Measurements from ENCODE around the gene ADCY6.

The ADCY6 gene

GRCh38 chr12:48768147-48768546 lies 20.7 kb downstream of the ADCY6 start:
- peaks cover 64% of the 10 kb centered on the region for H3K36me3 ChIP-seq (ENCODE audit: insufficient read depth, insufficient read length, low read length)
- DNase-seq (ENCODE audit: low read depth, low spot score): peak; percentile 83
- peak overlapping the region; percentile 29 for H3K9ac ChIP-seq (ENCODE audit: insufficient read length, low read depth)
- H3K4me1 ChIP-seq (ENCODE audit: insufficient read depth, insufficient read length): peaks cover 19% of the 10 kb centered on the region
- no peaks in the 10 kb centered on the region for H3K9me3 ChIP-seq (ENCODE audit: insufficient read depth, low read length)
- peak; percentile 69 for TF ChIP-seq YY1 (IDR thresholded peaks at IDR 0.05; ENCODE audit: insufficient read depth, insufficient read length)
- no peak for TF ChIP-seq SUZ12 (IDR thresholded peaks at IDR 0.05; ENCODE audit: extremely low read depth, insufficient read depth, insufficient read length)
- no peak for TF ChIP-seq ZNF274 (IDR thresholded peaks at IDR 0.05; ENCODE audit: low read depth, low read length)
- no peak overlapping the region for H3K4me3 ChIP-seq (ENCODE audit: insufficient read length, low read depth)
- H3K27me3 ChIP-seq (ENCODE audit: insufficient read depth, insufficient read length): no peaks in the 10 kb centered on the region

DNA sequence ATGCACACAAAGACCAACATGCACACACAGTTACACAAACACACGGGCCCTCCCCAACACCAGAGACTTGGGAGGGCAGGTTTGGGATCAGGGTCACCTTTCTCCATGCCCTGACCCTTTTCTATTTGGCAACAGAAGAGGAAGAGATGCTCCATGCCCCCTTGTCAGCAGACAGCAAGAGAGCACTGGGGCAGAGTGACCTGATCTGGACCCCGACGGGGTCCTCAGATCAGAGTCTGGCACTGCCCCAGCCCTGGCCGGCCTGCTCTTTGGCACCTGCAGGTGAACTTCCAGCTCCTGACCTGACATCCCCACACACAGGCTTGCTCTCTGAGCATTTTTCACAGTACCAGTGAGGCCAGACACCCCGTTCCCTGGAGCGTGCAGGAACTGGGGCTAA lies 21.4 kb downstream of the ADCY6 start:
- TF ChIP-seq ZNF274 (IDR thresholded peaks at IDR 0.05; ENCODE audit: low read depth, low read length): no peak
- no peak for TF ChIP-seq YY1 (IDR thresholded peaks at IDR 0.05; ENCODE audit: insufficient read depth, insufficient read length)
- no peak for TF ChIP-seq SUZ12 (IDR thresholded peaks at IDR 0.05; ENCODE audit: extremely low read depth, insufficient read depth, insufficient read length)
- H3K4me1 ChIP-seq (ENCODE audit: insufficient read depth, insufficient read length): peaks cover 19% of the 10 kb centered on the region
- peaks cover 58% of the 10 kb centered on the region for H3K36me3 ChIP-seq (ENCODE audit: insufficient read depth, insufficient read length, low read length)
- H3K4me3 ChIP-seq (ENCODE audit: insufficient read length, low read depth): no peak overlapping the region
- no peak overlapping the region for H3K9ac ChIP-seq (ENCODE audit: insufficient read length, low read depth)
- no peaks in the 10 kb centered on the region for H3K9me3 ChIP-seq (ENCODE audit: insufficient read depth, low read length)
- DNase-seq (ENCODE audit: low read depth, low spot score): no peak
- H3K27me3 ChIP-seq (ENCODE audit: insufficient read depth, insufficient read length): no peaks in the 10 kb centered on the region

GRCh38 chr12:48767047-48767446 lies 21.8 kb downstream of the ADCY6 start:
- Histone ChIP-seq H3K9me3 (ENCODE audit: insufficient read depth, low read length) (no peaks in the 10 kb centered on the region), H3K4me3 (ENCODE audit: insufficient read length, low read depth) (no peak overlapping the region), H3K27me3 (ENCODE audit: insufficient read depth, insufficient read length) (no peaks in the 10 kb centered on the region), H3K9ac (ENCODE audit: insufficient read length, low read depth) (no peak overlapping the region), H3K36me3 (ENCODE audit: insufficient read depth, insufficient read length, low read length) (peaks cover 53% of the 10 kb centered on the region), H3K4me1 (ENCODE audit: insufficient read depth, insufficient read length) (peaks cover 19% of the 10 kb centered on the region)
- DNase-seq (ENCODE audit: low read depth, low spot score): no peak
- TF ChIP-seq YY1 (IDR thresholded peaks at IDR 0.05; ENCODE audit: insufficient read depth, insufficient read length) (no peak), SUZ12 (IDR thresholded peaks at IDR 0.05; ENCODE audit: extremely low read depth, insufficient read depth, insufficient read length) (no peak), ZNF274 (IDR thresholded peaks at IDR 0.05; ENCODE audit: low read depth, low read length) (no peak)

DNA sequence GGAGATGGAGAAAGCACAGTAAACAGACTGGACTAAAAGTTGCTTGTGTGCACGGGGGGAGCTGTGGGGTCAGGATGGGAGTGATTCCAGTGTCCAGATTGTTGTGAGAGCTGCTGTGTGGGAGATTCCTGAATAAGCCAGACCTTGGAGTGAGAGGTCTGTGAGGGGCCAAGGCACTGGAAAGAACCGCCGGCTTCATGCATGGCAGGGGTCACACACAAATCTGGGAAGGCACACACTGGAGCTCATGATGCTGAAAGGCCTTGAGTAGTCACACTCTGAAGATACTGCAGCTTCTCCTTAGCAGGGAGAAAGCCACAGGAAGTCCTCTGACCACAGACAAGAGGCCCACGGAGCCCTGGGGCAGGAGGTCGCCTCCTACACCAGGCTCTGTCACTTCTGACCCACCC lies 23.1 kb downstream of the ADCY6 start:
- TF ChIP-seq YY1 (IDR thresholded peaks at IDR 0.05; ENCODE audit: insufficient read depth, insufficient read length): no peak
- TF ChIP-seq SUZ12 (IDR thresholded peaks at IDR 0.05; ENCODE audit: extremely low read depth, insufficient read depth, insufficient read length): no peak
- TF ChIP-seq ZNF274 (IDR thresholded peaks at IDR 0.05; ENCODE audit: low read depth, low read length): no peak
- H3K9ac ChIP-seq (ENCODE audit: insufficient read length, low read depth): no peak overlapping the region
- no peaks in the 10 kb centered on the region for H3K27me3 ChIP-seq (ENCODE audit: insufficient read depth, insufficient read length)
- H3K36me3 ChIP-seq (ENCODE audit: insufficient read depth, insufficient read length, low read length): peaks cover 40% of the 10 kb centered on the region
- DNase-seq (ENCODE audit: low read depth, low spot score): no peak
- H3K4me1 ChIP-seq (ENCODE audit: insufficient read depth, insufficient read length): peaks cover 19% of the 10 kb centered on the region
- H3K9me3 ChIP-seq (ENCODE audit: insufficient read depth, low read length): no peaks in the 10 kb centered on the region
- no peak overlapping the region for H3K4me3 ChIP-seq (ENCODE audit: insufficient read length, low read depth)

DNA sequence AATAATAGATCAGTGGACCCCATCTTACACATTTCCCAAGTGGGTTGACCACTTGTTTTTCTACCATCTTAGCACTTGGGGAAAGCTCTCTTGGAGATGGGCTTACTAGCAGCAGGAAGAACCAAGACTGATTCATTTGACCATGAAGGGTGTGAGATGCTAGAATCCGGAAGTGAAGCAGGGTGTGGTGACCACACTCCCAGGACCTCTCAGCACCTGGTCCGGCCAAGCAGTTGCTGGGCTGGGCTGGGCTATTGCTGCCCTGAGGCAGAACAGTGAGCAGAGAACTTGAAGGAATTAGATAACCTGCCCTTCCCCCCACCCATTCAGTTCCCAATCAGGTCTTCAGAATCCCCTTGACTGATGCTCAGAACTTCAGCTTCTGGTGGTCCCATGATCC lies 24.4 kb downstream of the ADCY6 start:
- no peaks in the 10 kb centered on the region for H3K27me3 ChIP-seq (ENCODE audit: insufficient read depth, insufficient read length)
- no peak overlapping the region for H3K9ac ChIP-seq (ENCODE audit: insufficient read length, low read depth)
- TF ChIP-seq ZNF274 (IDR thresholded peaks at IDR 0.05; ENCODE audit: low read depth, low read length): no peak
- TF ChIP-seq SUZ12 (IDR thresholded peaks at IDR 0.05; ENCODE audit: extremely low read depth, insufficient read depth, insufficient read length): no peak
- no peak for TF ChIP-seq YY1 (IDR thresholded peaks at IDR 0.05; ENCODE audit: insufficient read depth, insufficient read length)
- peaks cover 19% of the 10 kb centered on the region for H3K4me1 ChIP-seq (ENCODE audit: insufficient read depth, insufficient read length)
- H3K9me3 ChIP-seq (ENCODE audit: insufficient read depth, low read length): no peaks in the 10 kb centered on the region
- no peak overlapping the region for H3K4me3 ChIP-seq (ENCODE audit: insufficient read length, low read depth)
- peaks cover 36% of the 10 kb centered on the region for H3K36me3 ChIP-seq (ENCODE audit: insufficient read depth, insufficient read length, low read length)
- DNase-seq (ENCODE audit: low read depth, low spot score): no peak

DNA sequence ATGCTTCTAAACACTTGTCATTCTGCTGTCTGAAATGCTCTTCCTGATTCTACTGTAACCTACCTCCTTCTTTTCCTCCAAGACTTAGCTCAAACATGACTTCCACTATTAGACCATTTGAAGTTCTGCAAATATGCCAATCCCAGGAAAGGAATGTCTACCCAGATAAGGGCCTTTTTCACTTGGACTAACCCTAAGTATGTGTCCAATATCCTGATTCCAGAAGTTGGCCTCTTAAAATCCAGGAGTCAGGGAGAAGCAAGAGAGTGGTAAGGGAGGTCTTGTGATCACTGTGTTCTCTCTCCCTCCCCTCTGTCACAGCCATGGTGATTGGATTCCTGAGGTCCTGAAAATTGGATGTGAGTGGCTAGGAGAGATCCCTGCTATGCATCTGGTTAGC lies 30.2 kb downstream of the ADCY6 start:
- Histone ChIP-seq H3K36me3 (ENCODE audit: insufficient read depth, insufficient read length, low read length) (no peaks in the 10 kb centered on the region), H3K9me3 (ENCODE audit: insufficient read depth, low read length) (no peaks in the 10 kb centered on the region), H3K27me3 (ENCODE audit: insufficient read depth, insufficient read length) (no peaks in the 10 kb centered on the region), H3K4me3 (ENCODE audit: insufficient read length, low read depth) (no peak overlapping the region), H3K9ac (ENCODE audit: insufficient read length, low read depth) (no peak overlapping the region), H3K4me1 (ENCODE audit: insufficient read depth, insufficient read length) (no peaks in the 10 kb centered on the region)
- no peak for DNase-seq (ENCODE audit: low read depth, low spot score)
- TF ChIP-seq ZNF274 (IDR thresholded peaks at IDR 0.05; ENCODE audit: low read depth, low read length) (no peak), YY1 (IDR thresholded peaks at IDR 0.05; ENCODE audit: insufficient read depth, insufficient read length) (no peak), SUZ12 (IDR thresholded peaks at IDR 0.05; ENCODE audit: extremely low read depth, insufficient read depth, insufficient read length) (no peak)

DNA sequence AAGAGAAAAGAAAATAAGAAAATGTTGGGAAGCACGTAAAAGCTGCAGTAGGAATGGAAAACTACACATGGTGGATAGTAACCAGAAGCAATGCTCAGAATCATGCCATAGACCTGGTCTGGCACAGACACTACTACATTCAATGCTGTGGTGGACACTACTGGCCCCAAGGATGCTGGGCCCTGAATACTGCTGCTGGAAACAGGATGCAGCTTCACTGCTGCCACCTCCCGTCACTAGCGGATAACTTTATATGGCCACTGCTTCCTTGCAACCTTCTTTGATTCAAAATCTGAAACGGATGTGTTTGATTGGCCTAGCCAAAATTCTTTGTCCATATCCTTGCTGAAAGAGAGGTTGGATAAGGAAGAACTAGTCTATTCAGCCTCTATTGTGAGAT lies 30.7 kb downstream of the ADCY6 start:
- Histone ChIP-seq H3K4me3 (ENCODE audit: insufficient read length, low read depth) (no peak overlapping the region), H3K4me1 (ENCODE audit: insufficient read depth, insufficient read length) (peaks cover 1% of the 10 kb centered on the region), H3K27me3 (ENCODE audit: insufficient read depth, insufficient read length) (no peaks in the 10 kb centered on the region), H3K9me3 (ENCODE audit: insufficient read depth, low read length) (no peaks in the 10 kb centered on the region), H3K9ac (ENCODE audit: insufficient read length, low read depth) (no peak overlapping the region), H3K36me3 (ENCODE audit: insufficient read depth, insufficient read length, low read length) (no peaks in the 10 kb centered on the region)
- no peak for DNase-seq (ENCODE audit: low read depth, low spot score)
- no peak for TF ChIP-seq YY1 (IDR thresholded peaks at IDR 0.05; ENCODE audit: insufficient read depth, insufficient read length)
- TF ChIP-seq SUZ12 (IDR thresholded peaks at IDR 0.05; ENCODE audit: extremely low read depth, insufficient read depth, insufficient read length): no peak
- no peak for TF ChIP-seq ZNF274 (IDR thresholded peaks at IDR 0.05; ENCODE audit: low read depth, low read length)

Data from NT2/D1 (cell line).